Transverse colon (tissue), 4 donors: ENCODE results near the gene PIGS. TPM values are rescaled to one million over a fixed set of nuclear protein-coding genes. Genes with fewer than 3 reads are reported as not detected.

ENCODE experiments used
- DNase-seq: peaks from one replicate; pipeline ENCODE4 v3.0.0-alpha.2; 2019
- H3K27ac ChIP-seq, 4 donors: fragments of 200-600 bp; sonication (generic); 2 replicates each; pipeline ENCODE4 v1.5.1; 2016 to 2018; ENCODE audit warnings: inconsistent platforms in 4 of 4
- H3K27me3 ChIP-seq: fragments of 200-600 bp; sonication (generic); 2 replicates; pipeline ENCODE4 v1.5.1; 2017; ENCODE audit warnings: inconsistent platforms
- H3K36me3 ChIP-seq, 4 donors: fragments of 200-600 bp; sonication (generic); 2 replicates each; pipeline ENCODE4 v1.5.1; 2017 to 2019; ENCODE audit warnings: inconsistent platforms in 4 of 4
- H3K4me1 ChIP-seq, 4 donors: fragments of 200-600 bp; sonication (generic); 2 replicates each; pipeline ENCODE4 v1.5.1; 2017 to 2020; ENCODE audit warnings: inconsistent platforms in 4 of 4
- H3K4me3 ChIP-seq, 4 donors: fragments of 200-600 bp; sonication (generic); 1 replicate in 1 of 4; 2 replicates in 3 of 4; pipeline versions ENCODE4 v1.5.1 to v1.6.1; 2017 to 2019; ENCODE audit warnings: inconsistent platforms in 4 of 4
- H3K9me3 ChIP-seq, 2 donors: fragments of 200-600 bp; sonication (generic); 2 replicates each; pipeline ENCODE4 v1.5.1; 2017 to 2019; ENCODE audit warnings: inconsistent platforms in 2 of 2
- EP300 ChIP-seq: sonication (generic); formaldehyde crosslinking; IDR thresholded peaks from one replicate; pipeline ENCODE4 v1.6.1; 2017; ENCODE audit warnings: antibody characterized with exemption, low read depth
- POLR2A ChIP-seq: fragments of 450-650 bp; IDR thresholded peaks from one replicate; pipeline ENCODE4 v1.6.1; 2016; ENCODE audit warnings: antibody characterized with exemption, mild to moderate bottlenecking, moderate library complexity
- POLR2AphosphoS5 ChIP-seq, 3 donors: sonication (generic); formaldehyde crosslinking; IDR thresholded peaks; one replicate each; pipeline ENCODE4 v1.6.1; 2016; ENCODE audit warnings: antibody characterized with exemption in 3 of 3
- WGBS, 2 donors: methylation state at CpG; one replicate each; pipeline ENCODE4 v1.1.5; 2018; ENCODE audit warnings: low coverage in 1 of 2; 5-methylcytosine and 5-hydroxymethylcytosine counted together
- in situ Hi-C, 4 donors: fragments of 200-750 bp; cut with MboI; loops; one replicate each; pipeline versions ENCODE4 v1.15.0 to v1.15.1; 2017; ENCODE audit warnings: low sequenced_read_pairs in 3 of 4, low pct_ligation_motif_present in 1 of 4, low pct_unique_long_range_greater_than_20kb in 1 of 4
- intact Hi-C: fragments of 100-400 bp; cut with DNase I; formaldehyde crosslinking; loops from one replicate; pipeline ENCODE4 v1.15.1; 2023; ENCODE audit warnings: low total_unique reads
- total RNA-seq, 4 donors: library from RNA; depleted of rRNA; stranded (reverse); fragments of >200 nt; gene quantifications; one replicate each; pipeline ENCODE4 v1.1.0, GENCODE V29; 2016
- TF ChIP-seq, protein P1 (sequence below), 5 experiments: fragments of 200-600 bp in 3 of 5; fragments of 450-650 bp in 2 of 5; sonication (generic) in 3 of 5; IDR thresholded peaks; 1 replicate in 2 of 5; 2 replicates in 3 of 5; pipeline ENCODE4 v1.5.1; 2016 to 2017; ENCODE audit warnings: antibody characterized with exemption in 5 of 5, inconsistent platforms in 3 of 5, mild to moderate bottlenecking in 2 of 5, moderate library complexity in 1 of 5

PIGS gene
- total RNA-seq, 4 donors from 2014 or later = 18.1 to 182 (median 87.6) TPM

DNA sequence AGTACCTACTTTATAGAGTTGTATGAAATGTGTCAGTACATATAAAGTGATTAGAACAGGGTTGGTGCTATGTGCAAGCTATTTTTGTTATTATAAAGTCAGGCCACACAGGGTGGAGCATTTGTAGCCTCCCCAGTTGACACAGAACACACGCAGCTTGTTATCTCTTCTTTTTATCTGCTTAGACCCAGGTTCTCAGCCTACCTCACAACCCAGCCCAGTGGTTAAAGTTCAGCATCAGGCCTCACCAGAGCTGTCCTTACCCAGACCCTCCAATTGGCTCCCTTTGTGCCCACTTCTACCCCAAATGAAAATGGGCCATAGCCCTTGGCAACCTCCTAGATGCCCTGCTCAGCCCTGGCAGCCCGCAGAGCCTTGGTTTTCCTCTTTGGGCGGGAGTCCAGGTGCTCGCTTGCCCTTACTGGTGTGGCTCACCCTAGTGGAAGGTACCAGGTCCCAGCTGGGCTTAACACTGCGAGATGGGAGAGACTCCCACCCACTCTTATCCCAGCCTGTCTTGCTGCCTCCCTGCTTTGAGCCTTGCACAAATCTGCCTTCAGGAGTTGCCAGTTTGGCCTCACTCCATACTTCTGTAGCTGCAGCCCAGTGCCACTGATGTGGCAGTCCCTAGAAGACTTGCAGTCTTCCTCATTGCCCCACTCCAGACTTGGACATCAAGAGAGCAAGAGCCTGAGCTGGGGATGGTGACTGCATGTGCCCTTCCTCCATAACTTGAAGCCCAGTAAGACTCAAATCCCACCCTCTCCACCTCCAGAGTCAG is 1.1 kb upstream of the PIGS start:
- 68% methylated on average over 5 of the region's 5 CpGs; no CpG with 5 or more reads in 1 of the 2 donors for WGBS, 2 donors
- intact Hi-C loops = no loop called here
- TF ChIP-seq EP300 (no peak), POLR2A (no peak), POLR2AphosphoS5 (IDR thresholded peaks at IDR 0.05) (no peak)
- TF ChIP-seq, protein P1, sequence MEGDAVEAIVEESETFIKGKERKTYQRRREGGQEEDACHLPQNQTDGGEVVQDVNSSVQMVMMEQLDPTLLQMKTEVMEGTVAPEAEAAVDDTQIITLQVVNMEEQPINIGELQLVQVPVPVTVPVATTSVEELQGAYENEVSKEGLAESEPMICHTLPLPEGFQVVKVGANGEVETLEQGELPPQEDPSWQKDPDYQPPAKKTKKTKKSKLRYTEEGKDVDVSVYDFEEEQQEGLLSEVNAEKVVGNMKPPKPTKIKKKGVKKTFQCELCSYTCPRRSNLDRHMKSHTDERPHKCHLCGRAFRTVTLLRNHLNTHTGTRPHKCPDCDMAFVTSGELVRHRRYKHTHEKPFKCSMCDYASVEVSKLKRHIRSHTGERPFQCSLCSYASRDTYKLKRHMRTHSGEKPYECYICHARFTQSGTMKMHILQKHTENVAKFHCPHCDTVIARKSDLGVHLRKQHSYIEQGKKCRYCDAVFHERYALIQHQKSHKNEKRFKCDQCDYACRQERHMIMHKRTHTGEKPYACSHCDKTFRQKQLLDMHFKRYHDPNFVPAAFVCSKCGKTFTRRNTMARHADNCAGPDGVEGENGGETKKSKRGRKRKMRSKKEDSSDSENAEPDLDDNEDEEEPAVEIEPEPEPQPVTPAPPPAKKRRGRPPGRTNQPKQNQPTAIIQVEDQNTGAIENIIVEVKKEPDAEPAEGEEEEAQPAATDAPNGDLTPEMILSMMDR (IDR thresholded peaks at IDR 0.05) = no peak
- H3K9me3 ChIP-seq = no peaks in the 10 kb centered on the region
- no peaks in the 10 kb centered on the region for H3K27me3 ChIP-seq
- H3K36me3 ChIP-seq = no peaks in the 10 kb centered on the region
- no peak for DNase-seq
- peaks cover 12 to 40% (median 25%) of the 10 kb centered on the region in 4 donors for H3K4me1 ChIP-seq
- H3K4me3 ChIP-seq = peak overlapping the region in 1 of 4 donors; percentile 75
- in situ Hi-C loops = no loop called here
- H3K27ac ChIP-seq = peak overlapping the region; percentile 78 to 87 (median 82)

DNA sequence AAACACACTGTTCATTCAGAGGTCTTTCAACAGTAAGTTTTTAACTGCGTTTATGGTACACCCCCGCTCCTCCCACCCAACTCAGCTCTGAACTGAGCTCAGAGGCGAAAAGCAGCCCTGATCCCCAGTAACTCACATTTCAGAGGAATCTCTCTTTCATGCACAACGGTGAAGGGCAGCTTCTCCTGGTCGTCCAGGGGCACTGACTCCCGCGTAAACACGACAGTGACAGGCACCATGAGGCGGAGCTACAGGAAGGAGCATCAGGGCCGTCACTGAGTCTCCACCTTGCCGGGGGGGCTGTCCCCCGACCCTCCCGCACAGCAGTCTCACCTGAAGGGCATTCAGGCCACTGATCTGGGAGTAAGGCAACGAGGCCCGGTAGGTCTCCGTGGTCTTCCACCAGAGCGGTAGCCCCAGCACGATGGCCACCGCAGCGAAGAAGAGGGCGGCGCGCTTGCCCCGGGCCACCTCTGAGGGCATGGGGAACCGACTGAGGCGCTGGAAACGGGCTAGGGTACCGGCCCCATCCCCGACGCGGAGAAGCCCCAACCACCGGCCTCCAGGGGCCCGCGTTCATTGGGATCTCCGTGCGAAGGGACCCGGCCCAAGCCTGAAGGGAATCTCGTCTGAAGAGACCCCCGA is 486 bp downstream of the PIGS start:
- intact Hi-C loops = no loop called here
- Histone ChIP-seq H3K4me1 (peaks cover 12 to 34% (median 19%) of the 10 kb centered on the region in 4 donors), H3K36me3 (no peaks in the 10 kb centered on the region), H3K4me3 (peak overlapping the region; percentile 47 to 83 (median 71)), H3K27ac (peak overlapping the region; percentile 78 to 87 (median 82)), H3K27me3 (no peaks in the 10 kb centered on the region), H3K9me3 (no peaks in the 10 kb centered on the region)
- DNase-seq = peak; percentile 53
- 0 to 8% methylated on average over 2 to 30 of the region's 39 CpGs for WGBS, 2 donors
- TF ChIP-seq, protein P1 (IDR thresholded peaks at IDR 0.05) = no peak
- TF ChIP-seq POLR2A (no peak), EP300 (no peak), POLR2AphosphoS5 (IDR thresholded peaks at IDR 0.05) (no peak)
- in situ Hi-C loops = no loop called here

- 89 to 94% methylated on average over 1 of the region's 1 CpG for WGBS, 2 donors
- H3K27ac ChIP-seq = no peak overlapping the region
- H3K4me1 ChIP-seq = peaks cover 12 to 33% (median 19%) of the 10 kb centered on the region in 4 donors
- intact Hi-C loops (no loop called here), in situ Hi-C loops (no loop called here)
- no peak for TF ChIP-seq POLR2A
- no peak for TF ChIP-seq POLR2AphosphoS5 (IDR thresholded peaks at IDR 0.05)
- TF ChIP-seq, protein P1 (IDR thresholded peaks at IDR 0.05) = no peak
- TF ChIP-seq EP300 = no peak
- H3K4me3 ChIP-seq = no peak overlapping the region
- no peak for DNase-seq
- H3K36me3 ChIP-seq = no peaks in the 10 kb centered on the region
- H3K9me3 ChIP-seq = no peaks in the 10 kb centered on the region
- no peaks in the 10 kb centered on the region for H3K27me3 ChIP-seq
These were observed 1.9 kb downstream of the PIGS start for GRCh38 chr17:28569446-28569845.

GRCh38 chr17:28567604-28568003 is 3.7 kb downstream of the PIGS start:
- Histone ChIP-seq H3K9me3 (no peaks in the 10 kb centered on the region), H3K4me1 (peaks cover 12 to 29% (median 19%) of the 10 kb centered on the region in 4 donors), H3K4me3 (no peak overlapping the region), H3K27me3 (no peaks in the 10 kb centered on the region), H3K36me3 (peaks cover 0 to 12% (median 3%) of the 10 kb centered on the region in 4 donors), H3K27ac (no peak overlapping the region)
- TF ChIP-seq, protein P1 (IDR thresholded peaks at IDR 0.05) = no peak
- TF ChIP-seq POLR2AphosphoS5 (IDR thresholded peaks at IDR 0.05) (no peak), POLR2A (no peak), EP300 (no peak)
- WGBS, 2 donors = 79 to 83% methylated on average over 3 of the region's 3 CpGs
- in situ Hi-C loops = no loop called here
- intact Hi-C loops = no loop called here
- DNase-seq = no peak
